GM18867 (cell line): Measurements from ENCODE around the gene SMIM14.
"Not testable (repeated sequence)": the region's sequence is repeated elsewhere in the genome, so short reads cannot be mapped to it uniquely, and the experiment has no call there.

Experiments
- ATAC-seq: cut with Tn5 transposase; IDR thresholded peaks from one replicate; pipeline ENCODE4 v1.9.1; 2021; ENCODE audit warnings: mild to moderate bottlenecking, moderate library complexity; ENCODE audit not compliant: unreplicated experiment

Gene SMIM14

DNA sequence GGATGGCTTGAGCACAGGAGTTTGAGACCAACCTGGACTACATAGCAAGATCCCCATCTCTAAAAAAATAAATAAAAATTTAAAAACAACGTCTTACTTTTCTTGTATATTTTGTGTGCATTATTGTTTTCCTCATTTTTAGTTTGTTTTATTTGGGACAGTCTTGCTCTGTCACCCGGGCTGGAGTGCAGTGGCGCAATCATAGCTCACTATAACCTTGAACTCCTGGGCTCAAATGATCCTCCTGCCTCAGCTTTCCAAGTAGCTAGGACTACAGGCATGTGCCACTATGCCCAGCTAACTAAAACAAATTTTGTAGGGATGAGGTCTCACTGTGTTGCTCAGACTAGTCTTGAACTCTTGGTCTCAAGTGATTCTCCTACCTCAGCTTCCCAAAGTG lies 9.5 kb upstream of the SMIM14 start:
- no peak for ATAC-seq

DNA sequence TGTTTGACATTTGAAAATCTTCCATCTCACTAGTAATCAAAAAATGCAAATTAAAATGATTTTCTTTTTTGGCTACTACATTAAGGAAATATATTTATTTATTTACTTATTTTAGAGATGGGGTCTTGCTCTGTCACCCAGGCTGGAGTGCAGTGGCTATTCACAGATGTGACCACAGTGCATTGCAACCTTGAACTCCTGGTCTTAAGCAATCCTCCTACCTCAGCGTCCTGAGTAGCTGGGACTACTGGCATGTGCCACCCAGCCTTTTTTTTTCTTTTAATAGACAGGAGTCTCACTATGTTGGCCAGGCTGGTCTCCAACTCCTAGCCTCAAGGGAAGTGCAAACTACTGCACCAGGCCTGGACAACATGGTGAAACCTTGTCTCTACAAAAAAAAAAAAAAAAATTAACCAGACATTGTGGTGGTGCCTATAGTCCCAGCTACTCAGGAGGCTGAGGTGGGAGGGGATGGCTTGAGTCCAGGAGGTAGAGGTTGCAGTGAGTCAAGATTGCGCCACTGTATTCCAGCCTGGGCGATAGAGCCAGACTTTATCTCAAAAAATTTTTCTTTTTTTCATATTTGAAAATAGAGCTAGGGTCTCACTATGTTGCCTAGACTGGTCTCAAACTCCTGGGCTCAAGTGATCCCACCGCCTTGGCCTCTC lies 4.4 kb upstream of the SMIM14 start:
- no peak for ATAC-seq

DNA sequence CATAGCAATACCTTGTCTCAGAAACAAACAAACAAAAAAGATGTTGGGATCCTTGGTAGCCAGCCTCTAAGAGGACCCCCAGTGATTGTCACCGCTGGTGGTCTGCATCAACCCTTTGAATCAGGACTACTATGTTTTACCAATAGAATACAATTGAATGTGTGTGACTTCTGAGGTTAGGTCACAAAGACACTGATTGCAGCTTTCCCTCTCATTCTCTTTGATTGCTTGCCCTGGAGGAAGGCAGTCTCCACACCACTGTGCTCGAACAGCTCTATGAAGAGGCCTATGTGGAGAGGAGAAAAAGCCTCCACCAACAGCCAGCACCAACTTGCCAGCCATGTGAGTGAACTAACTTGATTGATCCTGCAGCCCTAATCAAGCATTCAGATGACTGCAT lies 2.8 kb upstream of the SMIM14 start:
- no peak for ATAC-seq

DNA sequence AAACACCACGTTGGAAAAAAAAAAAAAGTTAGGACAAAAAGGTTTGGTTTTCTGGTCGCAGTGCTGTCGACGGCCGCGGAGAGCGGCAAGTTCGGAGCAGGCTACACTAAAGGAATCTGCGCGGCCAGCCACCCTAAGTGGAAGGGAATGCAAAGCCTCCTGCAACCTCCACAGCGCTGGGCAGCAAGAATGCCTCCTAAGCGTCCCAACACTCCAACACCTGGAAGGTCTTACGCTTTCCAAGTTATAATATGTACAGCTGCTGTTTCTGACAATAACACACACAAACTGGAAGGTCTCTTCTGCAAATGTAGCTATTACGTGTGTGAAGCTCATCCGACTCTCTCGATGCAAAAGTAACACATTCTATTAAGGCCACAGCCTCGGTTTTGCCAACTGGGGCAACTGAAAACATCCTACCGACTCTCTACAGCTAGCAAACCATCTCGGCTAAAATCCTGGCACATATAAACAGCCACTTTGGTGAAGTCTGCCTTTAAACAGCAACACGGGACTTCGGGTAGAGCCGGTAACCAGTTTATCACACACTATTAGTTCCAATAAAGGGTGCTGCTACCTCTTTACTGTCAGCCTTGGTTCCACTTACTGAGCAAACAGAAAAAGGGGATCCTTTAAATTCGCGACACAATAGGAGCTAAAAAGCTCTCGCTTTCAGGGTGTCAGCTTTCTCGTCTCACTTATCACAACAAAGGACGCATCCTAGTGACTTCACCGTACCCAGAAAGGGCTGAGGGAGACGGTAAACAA lies 895 bp downstream of the SMIM14 start:
- ATAC-seq, result peak; percentile 17

DNA sequence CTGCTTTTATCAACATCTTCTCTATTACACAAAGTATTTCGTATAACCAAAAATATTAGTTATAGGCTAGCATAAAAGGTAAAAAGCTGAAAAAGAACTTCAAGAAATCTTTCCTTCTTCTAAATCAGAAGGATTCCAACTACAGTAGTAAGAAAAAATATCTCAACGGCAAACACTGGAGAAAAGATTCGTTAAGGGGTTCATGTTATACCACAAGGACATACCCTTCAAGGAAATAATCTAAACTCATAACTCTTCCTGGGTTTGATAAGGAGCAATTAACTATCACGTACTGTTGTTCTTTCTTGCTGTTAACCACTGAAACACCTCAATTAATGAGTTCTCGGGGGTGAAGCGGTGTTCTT lies 1.5 kb downstream of the SMIM14 start:
- no peak for ATAC-seq

DNA sequence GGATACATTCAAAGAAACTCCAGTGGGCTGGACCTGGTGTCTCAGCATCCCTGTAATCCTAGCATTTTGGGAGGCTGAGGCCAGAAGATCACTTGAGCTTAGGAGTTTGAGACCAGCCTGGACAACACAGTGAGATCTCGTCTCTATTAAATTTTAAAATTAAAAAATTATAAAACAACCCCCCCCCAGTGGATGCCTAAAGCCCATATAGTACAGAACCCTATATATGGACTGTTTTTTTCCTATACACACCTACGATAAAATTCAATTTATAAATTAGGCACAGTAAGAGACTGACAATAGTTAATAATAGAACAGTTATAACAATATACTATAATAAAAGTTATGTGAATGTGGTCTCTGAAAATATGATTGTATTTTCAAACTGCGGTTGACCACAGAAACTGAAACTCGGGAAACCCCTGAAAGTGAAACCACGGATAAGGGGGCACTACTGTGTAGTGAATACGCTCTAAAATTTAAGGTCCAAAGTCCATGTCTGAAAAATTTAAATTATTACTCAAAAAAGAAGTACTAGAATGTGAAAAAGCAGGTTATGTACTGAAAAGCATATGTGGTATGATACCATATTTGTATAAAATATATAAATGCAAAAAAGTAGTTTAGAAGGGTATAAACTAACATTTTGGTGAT lies 2.0 kb downstream of the SMIM14 start:
- no peak for ATAC-seq

DNA sequence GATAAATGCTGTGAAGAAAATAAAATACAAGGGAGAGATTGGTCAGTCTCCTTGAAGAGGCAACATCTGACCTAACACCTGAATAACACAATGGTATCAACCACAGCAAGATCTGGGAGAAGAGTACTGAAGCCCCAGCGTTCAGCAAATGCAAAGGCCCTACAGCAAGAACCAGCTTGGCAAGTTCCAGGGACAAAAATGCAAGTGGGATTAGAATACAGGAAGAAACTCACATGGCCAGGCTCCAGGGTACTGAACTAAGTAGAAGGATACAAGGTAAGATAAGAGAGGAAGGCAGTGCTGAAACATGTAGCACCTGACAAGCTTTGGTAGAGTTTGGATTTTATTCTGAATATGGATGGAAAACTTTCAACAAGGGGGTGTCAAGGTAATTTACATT lies 3.6 kb downstream of the SMIM14 start:
- no peak for ATAC-seq

DNA sequence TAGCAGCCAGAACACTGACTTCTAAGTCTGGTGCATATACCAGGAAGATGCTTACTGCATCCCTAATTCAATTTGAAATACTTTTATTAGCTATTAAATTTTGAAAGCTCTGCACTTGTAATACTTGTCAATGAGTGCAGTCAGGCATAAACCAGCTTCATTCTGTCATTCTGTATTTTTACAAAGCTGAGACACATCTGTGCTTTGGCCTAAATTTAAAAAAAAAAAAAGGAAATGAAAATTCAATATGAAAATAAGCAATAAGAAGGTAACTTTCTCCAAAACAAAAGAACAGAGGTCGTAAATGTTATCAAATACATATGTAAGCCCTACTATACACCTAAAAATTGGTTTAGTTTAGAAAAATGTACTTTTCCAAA lies 7.0 kb downstream of the SMIM14 start:
- ATAC-seq, result peak; percentile 70

DNA sequence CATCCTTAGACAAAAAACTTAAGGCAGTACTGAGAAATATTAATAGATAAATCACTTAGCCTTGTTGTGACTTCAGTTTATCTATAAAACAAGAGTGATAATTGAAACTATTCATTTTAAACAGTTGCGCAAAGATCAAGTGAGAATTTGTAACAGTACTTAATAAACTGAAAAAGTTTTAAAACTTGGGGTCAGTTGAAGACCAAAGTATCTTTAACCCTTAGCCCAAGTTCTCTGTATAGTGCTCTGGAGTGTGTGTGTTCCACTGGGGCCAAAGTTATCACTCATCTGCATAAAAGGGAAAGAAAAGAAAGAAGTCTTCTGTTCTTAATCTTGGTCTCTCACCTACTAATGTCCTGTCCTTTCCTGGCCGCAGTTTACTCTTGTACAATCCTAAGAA lies 11.3 kb downstream of the SMIM14 start:
- no peak for ATAC-seq

DNA sequence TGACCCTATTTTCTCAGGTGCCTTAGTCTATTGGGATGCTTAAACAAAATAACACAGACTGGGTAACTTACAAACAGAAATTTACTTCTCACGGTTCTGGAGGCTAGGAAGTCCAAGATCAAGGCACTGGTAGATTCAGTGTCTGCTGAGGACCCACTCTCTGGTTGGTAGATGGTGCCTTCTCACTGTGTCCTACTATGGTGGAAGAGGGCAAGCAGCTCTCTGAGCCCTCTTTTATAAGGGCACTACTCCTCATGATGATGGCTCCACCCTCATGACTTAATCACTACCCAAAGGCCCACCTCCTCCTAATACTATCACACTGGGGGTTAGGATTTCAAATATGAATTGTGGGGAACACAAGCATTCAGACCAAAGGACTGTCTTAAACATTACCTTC lies 11.8 kb downstream of the SMIM14 start:
- no peak for ATAC-seq

DNA sequence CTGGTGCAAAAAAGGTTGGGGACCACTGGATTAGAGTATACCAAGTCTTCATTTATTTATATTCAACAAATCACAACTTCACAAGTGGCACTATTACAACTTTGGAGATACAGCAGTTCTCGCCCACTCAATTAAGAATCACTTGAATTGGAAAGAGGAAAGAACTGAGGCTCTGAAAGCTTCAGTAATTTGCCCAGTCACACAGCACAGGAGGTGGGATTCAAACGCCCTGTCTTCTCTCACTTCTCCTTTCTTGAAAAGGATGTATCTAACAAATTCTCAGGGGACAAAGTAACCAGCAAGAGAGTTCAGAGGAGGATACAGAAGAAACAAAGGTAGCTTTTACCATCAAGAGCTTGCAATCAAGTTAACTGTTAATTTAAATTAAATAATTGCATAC lies 12.4 kb downstream of the SMIM14 start:
- ATAC-seq, result peak; percentile 80

DNA sequence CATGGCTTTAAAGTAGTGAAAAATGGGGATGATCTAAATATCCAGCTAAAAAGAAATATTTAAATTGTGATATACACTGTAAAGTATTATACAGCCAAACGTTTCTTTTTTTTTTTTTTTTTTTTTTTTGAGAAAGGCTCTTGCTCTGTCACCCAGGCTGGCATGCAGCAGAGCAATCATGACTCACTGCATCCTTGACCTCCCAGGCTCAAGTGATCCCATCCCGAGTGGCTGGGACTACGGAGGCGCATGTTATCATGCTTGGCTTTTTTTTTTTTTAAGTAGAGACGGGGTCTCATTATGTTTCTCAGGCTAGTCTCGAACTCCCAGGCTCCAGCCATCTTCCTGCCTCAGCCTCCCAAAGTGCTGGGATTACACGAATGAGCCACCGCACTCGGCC lies 17.1 kb downstream of the SMIM14 start:
- ATAC-seq, result no peak

DNA sequence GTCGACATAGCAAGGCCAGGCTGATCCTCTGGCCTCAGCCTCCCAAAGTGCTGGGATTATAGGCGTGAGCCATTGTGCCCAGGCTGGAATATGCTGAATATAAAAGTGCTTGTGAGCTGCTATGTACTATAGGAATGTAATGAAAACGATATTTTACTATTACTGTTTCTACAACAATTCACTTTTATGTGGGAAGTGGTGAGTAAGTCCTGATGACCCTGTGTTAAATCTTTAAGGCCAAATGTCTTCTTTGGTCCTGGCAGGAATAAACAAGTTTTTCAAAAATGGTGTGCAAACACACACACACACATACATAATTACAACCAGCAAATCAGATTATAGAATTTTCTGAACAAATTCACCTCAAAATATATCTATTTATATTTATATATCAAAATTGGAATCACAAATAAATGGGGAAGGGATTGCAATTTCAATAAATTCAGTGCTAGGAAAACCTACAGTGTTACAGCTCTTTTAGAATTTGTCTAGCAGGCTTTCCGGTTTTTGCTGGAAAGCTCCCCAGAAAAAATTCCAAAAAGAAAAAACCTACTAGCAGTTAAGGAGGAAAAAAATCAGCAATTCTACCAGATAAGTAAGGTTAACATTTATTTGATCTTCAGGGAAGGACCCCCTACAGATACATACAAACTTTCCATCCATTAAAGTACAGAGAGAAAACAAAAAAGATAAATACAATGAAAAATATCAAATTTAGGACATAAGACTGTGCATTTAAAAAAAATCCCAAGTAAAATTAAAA lies 17.9 kb downstream of the SMIM14 start:
- no peak for ATAC-seq

DNA sequence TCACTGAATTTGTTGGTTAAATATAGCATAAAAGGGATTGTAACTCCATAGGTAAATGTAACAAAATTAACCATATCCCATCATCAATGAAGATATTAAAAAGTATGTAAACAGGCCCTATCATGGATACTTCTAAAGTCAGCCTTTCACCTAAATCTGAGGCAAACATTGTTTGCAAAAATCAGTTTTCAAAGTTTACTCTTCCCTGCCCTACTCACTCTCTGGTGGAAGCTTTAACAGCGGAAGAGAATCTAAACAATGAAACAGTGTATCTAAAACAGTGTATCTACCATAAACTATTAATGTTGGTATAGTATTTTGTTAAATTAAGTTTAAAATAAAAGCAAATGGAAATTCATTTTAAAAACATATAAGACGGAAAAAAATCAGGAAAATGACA lies 21.1 kb downstream of the SMIM14 start:
- no peak for ATAC-seq

DNA sequence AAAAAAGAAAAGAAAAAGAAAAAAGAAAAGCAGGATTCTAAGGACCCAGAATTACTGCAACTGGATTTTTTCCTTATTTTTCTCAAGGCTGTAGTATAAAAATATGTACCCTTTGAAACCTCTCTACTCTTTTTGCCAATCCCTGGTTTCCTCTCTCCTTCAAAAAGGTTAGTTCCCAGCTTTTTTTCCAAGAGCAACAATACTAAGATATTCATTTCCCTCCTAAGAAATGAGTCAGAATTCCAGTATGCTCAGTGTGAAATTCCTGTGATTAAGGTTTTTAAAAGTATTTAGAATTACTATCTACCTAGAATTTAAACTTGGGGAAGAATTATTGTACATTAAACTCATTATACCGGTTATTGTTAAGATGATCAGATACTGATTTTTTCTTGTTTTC lies 22.0 kb downstream of the SMIM14 start:
- ATAC-seq, result no peak

DNA sequence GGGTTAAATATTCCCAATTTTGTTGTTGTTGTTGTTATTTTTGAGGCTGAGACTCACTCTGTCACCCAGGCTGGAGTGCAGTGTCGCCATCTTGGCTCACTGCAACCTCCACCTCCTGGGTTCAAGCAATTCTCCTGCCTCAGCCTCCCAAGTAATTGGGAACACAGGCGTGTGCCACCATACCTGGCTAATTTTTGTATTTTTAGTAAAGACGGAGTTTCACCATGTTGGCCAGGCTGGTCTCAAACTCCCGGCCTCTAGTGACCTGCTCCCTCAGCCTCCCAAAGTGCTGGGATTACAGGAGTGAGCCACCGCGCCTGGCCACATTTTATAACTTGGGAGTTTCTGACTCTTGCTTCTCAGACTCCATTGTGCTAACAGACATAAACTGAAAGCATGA lies 22.6 kb downstream of the SMIM14 start:
- not testable (repeated sequence) for ATAC-seq

DNA sequence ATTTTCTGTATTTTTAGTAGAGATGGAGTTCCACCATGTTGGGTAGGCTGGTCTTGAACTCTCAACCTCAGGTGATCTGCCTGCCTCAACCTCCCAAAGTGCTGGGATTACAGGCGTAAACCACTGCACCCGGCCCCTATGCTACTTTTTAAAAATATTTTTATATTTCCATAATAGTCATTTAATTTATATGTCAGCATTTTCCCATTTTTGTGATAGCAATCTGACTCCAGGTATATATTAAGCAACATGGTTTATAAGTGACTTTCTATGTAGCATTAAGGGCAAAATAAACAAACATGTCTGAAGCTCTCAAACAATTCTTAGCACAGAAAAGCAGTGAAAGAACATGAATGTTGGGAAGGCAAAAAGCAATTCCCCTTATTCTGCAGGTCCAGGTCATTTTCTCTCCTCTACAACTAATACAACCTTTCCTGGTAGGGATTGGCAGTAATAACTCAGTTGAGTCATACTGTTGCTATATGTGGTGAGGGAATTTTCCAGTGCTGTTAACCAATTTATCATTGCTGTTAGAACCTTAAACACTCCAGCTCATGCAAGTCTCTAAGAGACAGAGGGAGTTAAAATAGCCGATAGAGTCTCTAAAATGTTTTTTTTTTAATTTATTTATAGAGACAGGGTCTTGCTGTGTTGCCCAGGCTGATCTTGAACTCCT lies 24.0 kb downstream of the SMIM14 start:
- no peak for ATAC-seq

DNA sequence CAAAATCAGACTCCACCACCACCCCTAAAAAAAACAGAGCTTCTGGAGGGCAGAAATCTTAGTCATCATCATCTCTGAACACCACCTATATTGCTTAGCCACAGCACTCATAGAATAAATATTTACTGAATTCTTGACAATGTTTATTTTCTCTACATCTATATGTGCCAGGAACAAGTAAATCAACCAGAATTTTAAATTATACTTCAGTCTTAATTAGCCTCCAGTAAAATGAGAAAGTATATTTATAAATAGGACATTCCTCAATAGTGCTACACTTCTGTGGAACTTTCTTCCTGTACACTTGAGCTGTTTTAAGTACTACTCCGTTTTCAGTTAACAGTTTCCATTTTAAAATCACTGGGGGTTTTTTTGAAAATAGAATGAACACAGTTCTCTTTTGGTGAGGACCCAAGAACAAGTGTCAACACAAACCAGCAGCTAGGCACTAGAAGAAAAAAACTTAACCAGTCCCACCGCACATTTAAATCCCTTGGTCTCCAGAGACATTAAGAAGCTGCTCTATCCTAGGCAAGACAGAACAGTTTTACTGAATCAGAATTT lies 25.5 kb downstream of the SMIM14 start:
- ATAC-seq, result peak; percentile 27

DNA sequence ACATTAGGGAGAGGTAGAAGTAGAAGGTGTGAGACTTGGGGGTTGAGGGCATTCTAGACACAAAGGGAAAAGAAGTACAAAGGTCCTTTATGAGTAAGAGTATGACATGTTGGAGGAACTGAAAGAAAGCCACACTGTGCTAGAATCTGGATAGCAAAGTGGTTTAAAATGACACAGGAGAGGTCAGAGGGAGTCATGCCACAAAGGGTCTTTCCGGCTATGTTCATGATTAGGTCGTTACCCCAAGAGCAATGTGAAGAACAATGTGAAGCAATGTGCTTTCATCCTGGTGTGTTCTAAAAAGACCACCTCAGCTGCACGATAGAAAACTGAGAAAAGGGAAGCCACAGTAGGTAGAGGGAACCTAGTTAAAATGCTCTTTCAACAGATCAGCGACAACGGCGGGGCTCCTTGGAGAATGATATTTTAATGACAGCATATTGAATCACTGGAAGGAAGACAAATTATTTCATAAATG lies 29.2 kb downstream of the SMIM14 start:
- peak; percentile 91 for ATAC-seq

DNA sequence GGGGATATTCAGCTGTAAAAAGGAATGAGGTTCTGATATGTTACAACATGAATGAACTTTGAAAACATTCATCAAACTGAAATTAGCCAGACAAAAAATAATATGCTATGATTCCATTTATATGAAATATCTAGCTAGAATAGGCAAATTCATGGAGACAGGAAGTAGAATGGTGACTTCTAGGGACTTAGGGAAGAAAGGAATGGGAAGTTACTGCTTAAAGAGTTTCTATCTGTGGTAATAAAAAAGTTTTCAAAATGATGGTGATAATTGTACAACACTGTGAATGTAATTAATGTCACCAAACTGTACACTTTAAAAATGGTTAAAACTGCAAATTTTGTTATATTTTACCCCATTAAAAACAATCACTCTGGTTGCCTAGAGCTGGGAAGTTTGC lies 30.2 kb downstream of the SMIM14 start:
- ATAC-seq, result no peak

DNA sequence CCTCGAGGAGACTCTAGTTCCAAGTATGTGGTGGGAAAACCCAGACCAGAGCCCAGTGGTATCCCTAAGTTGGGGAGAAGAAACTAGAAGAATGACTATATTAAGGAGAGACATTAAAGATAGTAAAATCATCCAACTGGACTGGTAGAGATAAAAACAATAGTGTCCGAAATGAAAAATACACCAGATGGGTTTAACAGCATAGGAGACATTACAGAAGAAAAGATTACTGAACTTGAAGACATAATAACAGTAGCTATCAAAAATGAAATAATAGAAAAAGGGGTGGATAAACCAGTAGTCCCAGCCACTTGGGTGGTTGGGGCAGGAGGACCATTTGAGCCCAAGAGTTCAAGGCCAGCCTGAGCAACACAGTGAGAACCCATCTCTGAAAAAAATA lies 31.9 kb downstream of the SMIM14 start:
- ATAC-seq, result no peak
